ENCODE results near the gene ARHGEF6. TPM values are rescaled to one million over a fixed set of nuclear protein-coding genes. Genes with fewer than 3 reads are reported as not detected.

The ARHGEF6 gene
- total RNA-seq, 4 donors from 2014 or later, result 0.61 to 10.5 (median 2.9) TPM

GRCh38 chrX:136666088-136666487 lies 114.6 kb downstream of the ARHGEF6 start:
- H3K9me3 ChIP-seq, result peaks cover 0 to 5% (median 0%) of the 10 kb centered on the region in 3 donors
- H3K36me3 ChIP-seq, result peaks cover 0 to 23% (median 0%) of the 10 kb centered on the region in 3 donors
- no peak overlapping the region for H3K27ac ChIP-seq
- intact Hi-C loops (cut with DNase I), result no loop called here
- TF ChIP-seq CTCF (IDR thresholded peaks at IDR 0.05) (no peak), POLR2A (IDR thresholded peaks at IDR 0.05) (no peak)
- H3K27me3 ChIP-seq, result no peaks in the 10 kb centered on the region
- DNase-seq, result no peak
- H3K4me3 ChIP-seq, result no peak overlapping the region
- 54 to 100% methylated on average over 1 of the region's 1 CpG for WGBS, 2 donors
- H3K4me1 ChIP-seq, result no peaks in the 10 kb centered on the region

GRCh38 chrX:136665258-136665900 lies 115.4 kb downstream of the ARHGEF6 start:
- 70 to 86% methylated on average over 5 to 6 of the region's 6 CpGs for WGBS, 2 donors
- H3K27me3 ChIP-seq, result no peaks in the 10 kb centered on the region
- H3K36me3 ChIP-seq, result peaks cover 0 to 23% (median 0%) of the 10 kb centered on the region in 3 donors
- intact Hi-C loops (cut with DNase I), result no loop called here
- no peak overlapping the region for H3K4me3 ChIP-seq
- DNase-seq, result no peak
- H3K4me1 ChIP-seq, result no peaks in the 10 kb centered on the region
- peaks cover 0 to 5% (median 0%) of the 10 kb centered on the region in 3 donors for H3K9me3 ChIP-seq
- TF ChIP-seq POLR2A (IDR thresholded peaks at IDR 0.05) (no peak), CTCF (IDR thresholded peaks at IDR 0.05) (no peak)
- no peak overlapping the region for H3K27ac ChIP-seq

GRCh38 chrX:136662976-136663375 lies 117.8 kb downstream of the ARHGEF6 start:
- Histone ChIP-seq H3K27me3 (no peaks in the 10 kb centered on the region), H3K36me3 (peaks cover 0 to 20% (median 0%) of the 10 kb centered on the region in 3 donors), H3K4me3 (no peak overlapping the region), H3K27ac (no peak overlapping the region), H3K4me1 (no peaks in the 10 kb centered on the region), H3K9me3 (peaks cover 0 to 5% (median 0%) of the 10 kb centered on the region in 3 donors)
- TF ChIP-seq CTCF (IDR thresholded peaks at IDR 0.05), result no peak
- no peak for TF ChIP-seq POLR2A (IDR thresholded peaks at IDR 0.05)
- WGBS, 2 donors, result 75 to 100% methylated on average over 1 of the region's 1 CpG
- intact Hi-C loops (cut with DNase I), result no loop called here
- no peak for DNase-seq

- no peak overlapping the region for H3K4me3 ChIP-seq
Measured at GRCh38 chrX:136662104-136662503, 118.6 kb downstream of the ARHGEF6 start.

More at GRCh38 chrX:136662104-136662503, 118.6 kb downstream of the ARHGEF6 start:
- TF ChIP-seq CTCF (IDR thresholded peaks at IDR 0.05), result no peak
- peak in 1 of 4 donors; percentile 21 for TF ChIP-seq POLR2A (IDR thresholded peaks at IDR 0.05)
- no peak overlapping the region for H3K27ac ChIP-seq
- H3K36me3 ChIP-seq, result peaks cover 0 to 11% (median 0%) of the 10 kb centered on the region in 3 donors
- 43 to 46% methylated on average over 2 of the region's 2 CpGs for WGBS, 2 donors
- DNase-seq, result no peak
- H3K4me1 ChIP-seq, result no peaks in the 10 kb centered on the region
- no peaks in the 10 kb centered on the region for H3K27me3 ChIP-seq
- intact Hi-C loops (cut with DNase I), result no loop called here
- H3K9me3 ChIP-seq, result peaks cover 0 to 5% (median 0%) of the 10 kb centered on the region in 3 donors
